HepG2 (cell line): ENCODE measurements around the gene EPB41L4A. TPM values are rescaled to one million over a fixed set of nuclear protein-coding genes. Genes with fewer than 3 reads are reported as not detected.

Source experiments
- ATAC-seq: fragments of 200-7000 bp; cut with Tn5 transposase; 3 replicates; pipeline ENCODE4 v1.9.1; 2020; ENCODE audit warnings: mild to moderate bottlenecking, moderate library complexity
- BruUV-seq: library from RNA; stranded (reverse); fragments of 400-500 nt; replicated peaks from 2 replicates; lab custom pipeline; 2021; lab: Mats Ljungman, UMichigan
- CTCF ChIA-PET: fragments of 300-600 bp; formaldehyde crosslinking; extraction: SDS; loops from one replicate; lab custom pipeline; 2021; ENCODE audit warnings: low total read pairs, inconsistent platforms, low intra/inter-chr PET ratio; lab: Yijun Ruan, JAX
- POLR2A ChIA-PET: fragments of 350-600 bp; sonication (Branson Sonifier 250); formaldehyde crosslinking; loops from one replicate; lab custom pipeline; 2020; ENCODE audit warnings: antibody characterized with exemption, inconsistent platforms; lab: Yijun Ruan, JAX
- DNase-seq: peaks from one replicate; pipeline ENCODE4 v3.0.0-alpha.2; 2015; ENCODE audit warnings: low spot score
- FAIRE-seq: peaks from 3 replicates; lab custom pipeline; 2011; peaks lifted over from hg19 to GRCh38; lab: Jason Lieb, UNC
- H2AFZ ChIP-seq: one replicate; pipeline ENCODE4 v1.6.1; 2011; ENCODE audit warnings: low read length, inconsistent platforms
- H3K27ac ChIP-seq: fragments of 300-600 bp; 3 replicates; pipeline ENCODE4 v1.8.0; 2011; ENCODE audit warnings: mixed run types, mild to moderate bottlenecking, mixed read lengths, low read length, inconsistent platforms; ENCODE audit not compliant: insufficient read depth; ENCODE audit errors: extremely low read length
- H3K27me3 ChIP-seq, 2 experiments: fragments of 200-600 bp in 1 of 2; 2 replicates in 1 of 2; 3 replicates in 1 of 2; pipeline versions ENCODE4 v1.6.0 to v1.8.0; 2011; ENCODE audit warnings: low read length in 2 of 2, mild to moderate bottlenecking in 2 of 2, moderate library complexity in 2 of 2, inconsistent platforms in 1 of 2; ENCODE audit not compliant: insufficient read depth in 2 of 2, control insufficient read depth in 1 of 2
- H3K36me3 ChIP-seq, 2 experiments: fragments of 200-600 bp in 1 of 2; replicated peaks in 1 of 2; 2 replicates in 1 of 2; 3 replicates in 1 of 2; pipeline versions ENCODE4 v1.5.1 to v1.8.0; 2011; ENCODE audit warnings: low read length in 2 of 2, inconsistent platforms in 1 of 2; ENCODE audit not compliant: insufficient read depth in 2 of 2, control insufficient read depth in 1 of 2
- H3K4me1 ChIP-seq: 2 replicates; pipeline ENCODE4 v1.5.1; 2012; ENCODE audit warnings: low read length, inconsistent platforms; ENCODE audit not compliant: insufficient read depth
- H3K4me2 ChIP-seq: 2 replicates; pipeline ENCODE4 v1.6.0; 2011; ENCODE audit warnings: low read depth, low read length, inconsistent platforms
- H3K4me3 ChIP-seq, 3 experiments: fragments of 200-600 bp in 1 of 3; sonication (generic), shearing (Covaris generic) in 1 of 3; replicated peaks in 1 of 3; 2 replicates each; pipeline ENCODE4 v1.5.1; 2011 to 2016; ENCODE audit warnings: low read length in 3 of 3, inconsistent platforms in 2 of 3, low read depth in 2 of 3, mild to moderate bottlenecking in 2 of 3, control low read depth in 1 of 3, mixed read lengths in 1 of 3; ENCODE audit not compliant: insufficient read depth in 1 of 3
- H3K79me2 ChIP-seq: one replicate; pipeline ENCODE4 v1.6.1; 2011; ENCODE audit warnings: low read length, inconsistent platforms; ENCODE audit not compliant: insufficient read depth
- H3K9ac ChIP-seq: 2 replicates; pipeline ENCODE4 v1.6.0; 2011; ENCODE audit warnings: mild to moderate bottlenecking, low read depth, low read length, inconsistent platforms; ENCODE audit not compliant: insufficient read depth
- H3K9me3 ChIP-seq: 2 replicates; pipeline ENCODE4 v1.5.1; 2012; ENCODE audit warnings: mild to moderate bottlenecking, low read length
- H4K20me1 ChIP-seq: 2 replicates; pipeline ENCODE4 v1.6.0; 2011; ENCODE audit warnings: inconsistent platforms, mild to moderate bottlenecking, low read length, moderate library complexity; ENCODE audit not compliant: insufficient read depth
- DNMT3B ChIP-seq: conservative IDR thresholded peaks from 2 replicates; pipeline ENCODE4 v1.6.1; 2016; ENCODE audit warnings: missing biosample characterization, control low read depth
- DR1 ChIP-seq: sonication (generic); formaldehyde crosslinking; IDR thresholded peaks from 2 replicates; pipeline ENCODE4 v1.8.0; 2021; ENCODE audit warnings: mild to moderate bottlenecking, missing genetic modification reagents, inconsistent platforms
- EHMT2 ChIP-seq: fragments of 200-600 bp; sonication (generic); IDR thresholded peaks from 2 replicates; pipeline ENCODE4 v1.7.0; 2017; ENCODE audit warnings: antibody characterized with exemption, low read depth, low read length, borderline replicate concordance
- ELF4 ChIP-seq: sonication (generic); formaldehyde crosslinking; IDR thresholded peaks from 2 replicates; pipeline ENCODE4 v1.5.0; 2020; ENCODE audit warnings: missing genetic modification reagents, mild to moderate bottlenecking, moderate library complexity, borderline replicate concordance
- REPIN1 ChIP-seq: sonication (generic); formaldehyde crosslinking; IDR thresholded peaks from 2 replicates; pipeline ENCODE4 v1.8.0; 2022; ENCODE audit warnings: missing genetic modification reagents, low read depth, mild to moderate bottlenecking, borderline replicate concordance
- TCF7L2 ChIP-seq: IDR thresholded peaks from 2 replicates; pipeline ENCODE4 v1.6.1; 2011; ENCODE audit warnings: mild to moderate bottlenecking, low read depth, low read length, moderate library complexity
- XRCC5 ChIP-seq: fragments of 200-400 bp; formaldehyde crosslinking; optimal IDR thresholded peaks from 2 replicates; pipeline ENCODE3; 2017; ENCODE audit warnings: mild to moderate bottlenecking, low read length
- ZFAT ChIP-seq: sonication (generic); formaldehyde crosslinking; conservative IDR thresholded peaks from 2 replicates; pipeline ENCODE4 v1.8.1; 2023; ENCODE audit warnings: missing genetic modification reagents, inconsistent platforms
- ZNF121 ChIP-seq: sonication (generic); formaldehyde crosslinking; IDR thresholded peaks from 2 replicates; pipeline ENCODE4 v1.5.0; 2020; ENCODE audit warnings: mild to moderate bottlenecking, missing genetic modification reagents
- ZNF343 ChIP-seq: sonication (generic); formaldehyde crosslinking; IDR thresholded peaks from 2 replicates; pipeline ENCODE4 v1.4.0; 2020; ENCODE audit warnings: mild to moderate bottlenecking, missing genetic modification reagents
- ZNF432 ChIP-seq: sonication (generic); formaldehyde crosslinking; IDR thresholded peaks from 2 replicates; pipeline ENCODE4 v1.5.0; 2020; ENCODE audit warnings: missing genetic modification reagents, mild to moderate bottlenecking, borderline replicate concordance
- ZNF563 ChIP-seq: sonication (generic); formaldehyde crosslinking; IDR thresholded peaks from 2 replicates; pipeline ENCODE4 v1.8.0; 2022; ENCODE audit warnings: mild to moderate bottlenecking, moderate library complexity, missing genetic modification reagents
- ZNF720 ChIP-seq: sonication (generic); formaldehyde crosslinking; IDR thresholded peaks from 2 replicates; pipeline ENCODE4 v1.4.0; 2020; ENCODE audit warnings: missing genetic modification reagents
- ZNF75D ChIP-seq: sonication (generic); formaldehyde crosslinking; IDR thresholded peaks from 2 replicates; pipeline ENCODE4 v1.8.1; 2023; ENCODE audit warnings: missing genetic modification reagents, mild to moderate bottlenecking, borderline replicate concordance
- in situ Hi-C: cut with HindIII; loops from 2 replicates; pipeline ENCODE4 v1.10.0; 2017; ENCODE audit warnings: low pct_unique_long_range_greater_than_20kb; ENCODE audit not compliant: extremely low pct_ligation_motif_present
- intact Hi-C: fragments of 100-400 bp; cut with micrococcal nuclease; formaldehyde crosslinking; loops from one replicate; pipeline ENCODE4 v1.10.0; 2022; ENCODE audit not compliant: unreplicated experiment
- polyA plus RNA-seq, 8 experiments: library from polyadenylated mRNA; depleted of rRNA in 3 of 8; stranded (reverse) in 7 of 8; unstranded in 1 of 8; fragments of >200 nt; fragmentation: Illumina TruSeq in 4 of 8; extraction: Trizol in 4 of 8; gene quantifications; 2 replicates each; pipeline versions ENCODE4 v1.2.1 to v1.2.3, GENCODE V29; 2011 to 2016; ENCODE audit warnings: low read depth in 4 of 8, missing spikeins in 1 of 8, mixed read lengths in 1 of 8; ENCODE audit not compliant: insufficient read depth in 1 of 8
- total RNA-seq, 5 experiments: library from RNA; depleted of rRNA; stranded (reverse); fragments of >200 nt; fragmentation: Illumina TruSeq; extraction: Trizol; gene quantifications; 2 replicates each; pipeline ENCODE4 v1.2.3, GENCODE V29; 2016; ENCODE audit warnings: low read depth in 1 of 5
- TF ChIP-seq, protein P1 (sequence below): sonication (generic); formaldehyde crosslinking; IDR thresholded peaks from 2 replicates; pipeline ENCODE4 v1.5.1; 2020; ENCODE audit warnings: missing genetic modification reagents, mild to moderate bottlenecking, borderline replicate concordance
- TF ChIP-seq, protein P2 (sequence below): sonication (generic); formaldehyde crosslinking; IDR thresholded peaks from 2 replicates; pipeline ENCODE4 v1.5.0; 2020; ENCODE audit warnings: mild to moderate bottlenecking, missing genetic modification reagents, borderline replicate concordance

The EPB41L4A gene
- total and polyA plus RNA-seq, 2 of the 13 experiments (the other 11 are each of a cell fraction or from before 2014, with no cell fraction given), result 0.07 TPM; not detected in 1

DNA sequence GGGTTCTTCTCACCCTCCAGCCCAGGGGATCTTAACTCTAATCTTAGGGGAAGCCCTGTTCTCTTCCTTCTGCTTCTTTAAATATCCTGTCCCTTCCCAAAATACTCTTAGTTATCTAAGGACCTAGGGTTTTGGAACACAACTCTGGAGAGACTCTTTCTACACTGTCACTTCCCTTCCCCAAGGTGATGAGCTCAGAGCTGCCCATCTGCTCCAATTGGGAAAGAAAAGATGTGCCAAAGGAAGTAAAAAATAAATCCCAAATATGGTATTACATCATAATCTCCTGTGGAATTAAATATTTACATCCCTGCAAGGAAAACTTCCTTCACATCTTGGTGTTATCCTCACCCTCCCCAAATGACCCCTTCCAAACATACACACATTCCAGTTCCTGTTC lies 291.2 kb downstream of the EPB41L4A start:
- intact Hi-C loops, result no loop called here
- TF ChIP-seq, protein P1, sequence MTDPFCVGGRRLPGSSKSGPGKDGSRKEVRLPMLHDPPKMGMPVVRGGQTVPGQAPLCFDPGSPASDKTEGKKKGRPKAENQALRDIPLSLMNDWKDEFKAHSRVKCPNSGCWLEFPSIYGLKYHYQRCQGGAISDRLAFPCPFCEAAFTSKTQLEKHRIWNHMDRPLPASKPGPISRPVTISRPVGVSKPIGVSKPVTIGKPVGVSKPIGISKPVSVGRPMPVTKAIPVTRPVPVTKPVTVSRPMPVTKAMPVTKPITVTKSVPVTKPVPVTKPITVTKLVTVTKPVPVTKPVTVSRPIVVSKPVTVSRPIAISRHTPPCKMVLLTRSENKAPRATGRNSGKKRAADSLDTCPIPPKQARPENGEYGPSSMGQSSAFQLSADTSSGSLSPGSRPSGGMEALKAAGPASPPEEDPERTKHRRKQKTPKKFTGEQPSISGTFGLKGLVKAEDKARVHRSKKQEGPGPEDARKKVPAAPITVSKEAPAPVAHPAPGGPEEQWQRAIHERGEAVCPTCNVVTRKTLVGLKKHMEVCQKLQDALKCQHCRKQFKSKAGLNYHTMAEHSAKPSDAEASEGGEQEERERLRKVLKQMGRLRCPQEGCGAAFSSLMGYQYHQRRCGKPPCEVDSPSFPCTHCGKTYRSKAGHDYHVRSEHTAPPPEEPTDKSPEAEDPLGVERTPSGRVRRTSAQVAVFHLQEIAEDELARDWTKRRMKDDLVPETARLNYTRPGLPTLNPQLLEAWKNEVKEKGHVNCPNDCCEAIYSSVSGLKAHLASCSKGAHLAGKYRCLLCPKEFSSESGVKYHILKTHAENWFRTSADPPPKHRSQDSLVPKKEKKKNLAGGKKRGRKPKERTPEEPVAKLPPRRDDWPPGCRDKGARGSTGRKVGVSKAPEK (CRISPR knock-in tag), result no peak
- no peak for TF ChIP-seq ELF4 (CRISPR knock-in tag)
- TF ChIP-seq TCF7L2, result no peak
- TF ChIP-seq ZNF343 (CRISPR knock-in tag), result no peak
- no peak for TF ChIP-seq DNMT3B (CRISPR knock-in tag)
- TF ChIP-seq ZNF720, result no peak
- TF ChIP-seq, protein P2, sequence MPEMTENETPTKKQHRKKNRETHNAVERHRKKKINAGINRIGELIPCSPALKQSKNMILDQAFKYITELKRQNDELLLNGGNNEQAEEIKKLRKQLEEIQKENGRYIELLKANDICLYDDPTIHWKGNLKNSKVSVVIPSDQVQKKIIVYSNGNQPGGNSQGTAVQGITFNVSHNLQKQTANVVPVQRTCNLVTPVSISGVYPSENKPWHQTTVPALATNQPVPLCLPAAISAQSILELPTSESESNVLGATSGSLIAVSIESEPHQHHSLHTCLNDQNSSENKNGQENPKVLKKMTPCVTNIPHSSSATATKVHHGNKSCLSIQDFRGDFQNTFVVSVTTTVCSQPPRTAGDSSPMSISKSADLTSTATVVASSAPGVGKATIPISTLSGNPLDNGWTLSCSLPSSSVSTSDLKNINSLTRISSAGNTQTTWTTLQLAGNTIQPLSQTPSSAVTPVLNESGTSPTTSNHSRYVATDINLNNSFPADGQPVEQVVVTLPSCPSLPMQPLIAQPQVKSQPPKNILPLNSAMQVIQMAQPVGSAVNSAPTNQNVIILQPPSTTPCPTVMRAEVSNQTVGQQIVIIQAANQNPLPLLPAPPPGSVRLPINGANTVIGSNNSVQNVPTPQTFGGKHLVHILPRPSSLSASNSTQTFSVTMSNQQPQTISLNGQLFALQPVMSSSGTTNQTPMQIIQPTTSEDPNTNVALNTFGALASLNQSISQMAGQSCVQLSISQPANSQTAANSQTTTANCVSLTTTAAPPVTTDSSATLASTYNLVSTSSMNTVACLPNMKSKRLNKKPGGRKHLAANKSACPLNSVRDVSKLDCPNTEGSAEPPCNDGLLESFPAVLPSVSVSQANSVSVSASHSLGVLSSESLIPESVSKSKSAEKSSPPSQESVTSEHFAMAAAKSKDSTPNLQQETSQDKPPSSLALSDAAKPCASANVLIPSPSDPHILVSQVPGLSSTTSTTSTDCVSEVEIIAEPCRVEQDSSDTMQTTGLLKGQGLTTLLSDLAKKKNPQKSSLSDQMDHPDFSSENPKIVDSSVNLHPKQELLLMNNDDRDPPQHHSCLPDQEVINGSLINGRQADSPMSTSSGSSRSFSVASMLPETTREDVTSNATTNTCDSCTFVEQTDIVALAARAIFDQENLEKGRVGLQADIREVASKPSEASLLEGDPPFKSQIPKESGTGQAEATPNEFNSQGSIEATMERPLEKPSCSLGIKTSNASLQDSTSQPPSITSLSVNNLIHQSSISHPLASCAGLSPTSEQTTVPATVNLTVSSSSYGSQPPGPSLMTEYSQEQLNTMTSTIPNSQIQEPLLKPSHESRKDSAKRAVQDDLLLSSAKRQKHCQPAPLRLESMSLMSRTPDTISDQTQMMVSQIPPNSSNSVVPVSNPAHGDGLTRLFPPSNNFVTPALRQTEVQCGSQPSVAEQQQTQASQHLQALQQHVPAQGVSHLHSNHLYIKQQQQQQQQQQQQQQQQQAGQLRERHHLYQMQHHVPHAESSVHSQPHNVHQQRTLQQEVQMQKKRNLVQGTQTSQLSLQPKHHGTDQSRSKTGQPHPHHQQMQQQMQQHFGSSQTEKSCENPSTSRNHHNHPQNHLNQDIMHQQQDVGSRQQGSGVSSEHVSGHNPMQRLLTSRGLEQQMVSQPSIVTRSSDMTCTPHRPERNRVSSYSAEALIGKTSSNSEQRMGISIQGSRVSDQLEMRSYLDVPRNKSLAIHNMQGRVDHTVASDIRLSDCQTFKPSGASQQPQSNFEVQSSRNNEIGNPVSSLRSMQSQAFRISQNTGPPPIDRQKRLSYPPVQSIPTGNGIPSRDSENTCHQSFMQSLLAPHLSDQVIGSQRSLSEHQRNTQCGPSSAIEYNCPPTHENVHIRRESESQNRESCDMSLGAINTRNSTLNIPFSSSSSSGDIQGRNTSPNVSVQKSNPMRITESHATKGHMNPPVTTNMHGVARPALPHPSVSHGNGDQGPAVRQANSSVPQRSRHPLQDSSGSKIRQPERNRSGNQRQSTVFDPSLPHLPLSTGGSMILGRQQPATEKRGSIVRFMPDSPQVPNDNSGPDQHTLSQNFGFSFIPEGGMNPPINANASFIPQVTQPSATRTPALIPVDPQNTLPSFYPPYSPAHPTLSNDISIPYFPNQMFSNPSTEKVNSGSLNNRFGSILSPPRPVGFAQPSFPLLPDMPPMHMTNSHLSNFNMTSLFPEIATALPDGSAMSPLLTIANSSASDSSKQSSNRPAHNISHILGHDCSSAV, result no peak
- no peak for TF ChIP-seq DR1 (CRISPR knock-in tag)
- TF ChIP-seq EHMT2, result no peak
- TF ChIP-seq ZNF121, result no peak
- TF ChIP-seq XRCC5, result no peak
- no peak for TF ChIP-seq ZNF563 (CRISPR knock-in tag)
- no peak for TF ChIP-seq ZFAT (CRISPR knock-in tag)
- no peak for TF ChIP-seq ZNF75D (CRISPR knock-in tag)
- TF ChIP-seq REPIN1, result no peak
- TF ChIP-seq ZNF432 (CRISPR knock-in tag), result no peak

More for the DNA sequence above, 291.2 kb downstream of the EPB41L4A start:
- no peak overlapping the region for H3K4me2 ChIP-seq
- DNase-seq, result no peak
- H3K27me3 ChIP-seq, result no peaks in the 10 kb centered on the region
- H3K36me3 ChIP-seq, result no peaks in the 10 kb centered on the region
- no peak for FAIRE-seq
- H3K9me3 ChIP-seq, result no peaks in the 10 kb centered on the region
- no peak overlapping the region for H2AFZ ChIP-seq
- no peaks in the 10 kb centered on the region for H3K4me1 ChIP-seq
- ATAC-seq, result no peak
- no peak overlapping the region for H3K4me3 ChIP-seq
- H3K79me2 ChIP-seq, result no peaks in the 10 kb centered on the region
- ChIA-PET CTCF (no interaction called here), POLR2A (no interaction called here)
- H3K9ac ChIP-seq, result no peak overlapping the region
- no peaks in the 10 kb centered on the region for H4K20me1 ChIP-seq
- no peak overlapping the region for H3K27ac ChIP-seq
- no TSS peak for BruUV-seq
- in situ Hi-C loops, result no loop called here
